CD1c-positive myeloid dendritic cell (primary cell): ENCODE data around the gene CASTOR1.

Experiments used
- DNase-seq: peaks from one replicate; pipeline ENCODE4 v3.0.0-alpha.2; 2016; ENCODE audit errors: extremely low spot score

The CASTOR1 gene

GRCh38 chr22:30284666-30285065 is 4.6 kb downstream of the CASTOR1 start:
- DNase-seq: peak; percentile 62

GRCh38 chr22:30284172-30284571 is 5.1 kb downstream of the CASTOR1 start:
- DNase-seq: no peak

DNA sequence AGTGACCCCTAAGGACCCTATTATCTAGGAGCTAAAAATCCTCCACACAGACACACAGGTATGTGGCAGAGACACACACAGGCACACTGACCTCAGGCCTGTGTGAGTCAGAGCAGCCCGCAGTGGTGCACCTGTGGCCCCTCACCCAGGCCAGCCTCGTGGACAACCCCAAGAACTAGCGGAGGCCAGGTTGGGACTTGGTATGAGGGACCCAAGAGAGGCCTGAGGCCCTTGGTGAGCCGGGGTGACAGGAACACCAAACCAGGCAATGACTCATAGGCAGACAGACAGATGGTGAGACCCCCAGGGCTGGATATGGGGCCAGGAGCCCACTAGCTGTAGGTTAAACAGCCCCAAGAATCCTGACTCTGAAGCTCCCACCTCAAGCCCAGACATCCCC is 6.0 kb downstream of the CASTOR1 start:
- no peak for DNase-seq

- peak; percentile 82 for DNase-seq
Observed at GRCh38 chr22:30282616-30283046, 6.7 kb downstream of the CASTOR1 start.

DNA sequence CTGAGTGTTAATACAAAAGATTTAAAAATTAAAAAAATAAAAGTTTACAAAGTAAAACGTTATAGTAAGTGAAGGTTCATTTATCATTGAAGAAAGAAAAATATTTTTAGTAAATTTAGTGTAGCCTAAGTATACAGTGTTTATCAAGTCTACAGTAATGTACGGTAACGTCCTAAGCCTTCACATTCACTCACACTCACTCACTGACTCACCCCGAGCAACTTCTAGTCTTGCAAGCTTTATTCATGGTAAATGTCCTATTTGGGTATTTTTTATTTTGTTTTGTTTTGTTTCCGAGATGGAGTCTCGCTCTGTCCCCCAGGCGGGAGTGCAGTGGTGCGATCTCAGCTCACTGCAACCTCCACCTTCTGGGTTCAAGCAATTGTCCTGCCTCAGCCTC is 8.8 kb downstream of the CASTOR1 start:
- no peak for DNase-seq

- no peak for DNase-seq
Observed at GRCh38 chr22:30279932-30280331, 9.4 kb downstream of the CASTOR1 start.

DNA sequence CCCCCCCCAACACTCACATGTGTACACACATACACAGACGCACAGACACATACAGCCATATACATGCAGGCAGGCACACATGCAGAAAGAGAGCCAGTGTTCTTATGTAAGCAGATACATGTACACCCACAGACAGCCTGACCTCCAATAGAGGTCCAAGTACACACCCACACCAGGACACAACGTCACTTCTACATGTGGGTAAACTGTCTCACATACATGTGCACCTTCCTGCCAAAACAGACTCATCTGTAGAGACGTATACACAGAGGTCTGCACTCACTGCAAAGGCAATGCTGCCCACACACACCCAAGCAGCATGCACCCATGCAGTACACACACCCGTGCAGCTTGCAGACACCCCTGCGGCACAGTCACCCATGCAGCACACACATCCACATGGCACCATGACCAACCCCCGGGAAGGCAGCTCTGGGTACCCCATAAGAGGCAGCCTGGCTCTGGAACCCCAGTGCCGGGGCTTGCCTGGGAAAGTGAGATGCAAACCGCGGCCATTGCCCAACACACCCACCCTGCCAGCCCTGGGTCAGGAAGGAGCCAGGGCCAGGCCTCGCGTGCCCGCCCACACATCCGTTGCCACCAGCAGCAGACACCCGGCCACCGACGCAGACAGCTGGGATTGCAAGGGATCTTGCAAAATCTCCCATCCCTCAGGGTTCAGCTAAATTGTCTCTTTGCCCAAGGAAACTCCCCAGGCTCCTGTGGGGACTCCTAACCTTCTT is 10.1 kb downstream of the CASTOR1 start:
- peak; percentile 95 for DNase-seq

- peak; percentile 64 for DNase-seq
Observed at GRCh38 chr22:30277547-30278344, 11.6 kb downstream of the CASTOR1 start.

- DNase-seq: no peak
Observed at GRCh38 chr22:30276039-30276438, 13.3 kb downstream of the CASTOR1 start.

DNA sequence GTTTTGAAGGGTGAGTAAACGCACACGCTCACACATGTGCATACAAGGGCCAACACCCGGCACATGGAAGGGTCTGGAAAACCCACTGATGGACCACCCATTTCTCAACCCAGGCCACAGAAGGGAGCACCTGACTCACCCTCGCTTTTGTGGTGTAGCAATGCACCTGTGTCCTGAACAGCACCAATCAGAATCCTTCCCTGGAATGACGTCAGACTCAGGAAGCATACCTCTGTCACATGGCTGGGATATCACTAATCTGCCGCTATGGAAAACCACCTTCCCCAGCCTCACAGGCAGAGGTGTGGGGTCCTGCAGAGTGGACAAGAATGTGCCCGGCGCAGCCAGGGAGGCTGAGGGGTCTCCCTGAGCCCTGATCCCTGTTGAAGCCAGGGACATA is 13.7 kb downstream of the CASTOR1 start:
- DNase-seq: no peak

GRCh38 chr22:30274437-30274812 is 14.9 kb downstream of the CASTOR1 start:
- no peak for DNase-seq

DNA sequence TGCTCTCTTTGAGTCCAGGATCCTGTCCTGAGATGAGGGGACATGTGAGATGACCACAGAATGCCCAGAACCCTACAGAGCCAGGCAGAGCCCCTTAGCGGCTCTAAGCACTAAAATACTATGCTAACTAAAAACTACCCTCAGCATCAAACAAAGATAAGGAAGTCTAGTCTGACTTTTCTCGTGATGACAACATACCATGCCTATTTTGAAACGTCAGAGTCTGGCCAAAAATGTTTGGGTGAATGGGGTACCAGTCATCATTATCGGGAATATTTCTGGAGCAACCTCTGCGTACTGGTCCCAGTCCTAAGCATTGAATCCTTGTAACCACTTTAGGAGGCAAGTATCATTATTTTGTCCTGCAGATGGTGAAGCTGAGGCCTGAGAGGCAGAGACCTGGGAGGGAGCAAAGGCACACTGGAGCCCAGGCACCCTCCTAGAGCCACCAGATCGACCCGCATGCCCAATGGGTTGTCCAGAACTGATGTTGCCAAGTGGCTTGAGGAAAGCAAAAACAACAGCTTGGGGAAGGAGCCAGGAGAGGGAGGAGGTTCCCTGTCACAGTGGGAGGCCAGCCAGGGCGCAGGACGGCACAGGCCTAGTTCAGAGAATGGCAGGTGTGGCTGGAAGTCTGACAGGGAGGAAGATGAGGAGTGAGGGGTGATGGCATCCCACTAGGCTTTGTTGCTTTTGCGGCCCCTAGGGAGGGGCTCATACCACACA is 15.4 kb downstream of the CASTOR1 start:
- DNase-seq: peak; percentile 47

GRCh38 chr22:30272781-30273601 is 16.3 kb downstream of the CASTOR1 start:
- no peak for DNase-seq

- peak; percentile 98 for DNase-seq
Observed at GRCh38 chr22:30270832-30271231, 18.5 kb downstream of the CASTOR1 start.

GRCh38 chr22:30268331-30268730 is 21.0 kb downstream of the CASTOR1 start:
- DNase-seq: peak; percentile 91

- peak; percentile 84 for DNase-seq
Observed at GRCh38 chr22:30267382-30268302, 21.7 kb downstream of the CASTOR1 start.

DNA sequence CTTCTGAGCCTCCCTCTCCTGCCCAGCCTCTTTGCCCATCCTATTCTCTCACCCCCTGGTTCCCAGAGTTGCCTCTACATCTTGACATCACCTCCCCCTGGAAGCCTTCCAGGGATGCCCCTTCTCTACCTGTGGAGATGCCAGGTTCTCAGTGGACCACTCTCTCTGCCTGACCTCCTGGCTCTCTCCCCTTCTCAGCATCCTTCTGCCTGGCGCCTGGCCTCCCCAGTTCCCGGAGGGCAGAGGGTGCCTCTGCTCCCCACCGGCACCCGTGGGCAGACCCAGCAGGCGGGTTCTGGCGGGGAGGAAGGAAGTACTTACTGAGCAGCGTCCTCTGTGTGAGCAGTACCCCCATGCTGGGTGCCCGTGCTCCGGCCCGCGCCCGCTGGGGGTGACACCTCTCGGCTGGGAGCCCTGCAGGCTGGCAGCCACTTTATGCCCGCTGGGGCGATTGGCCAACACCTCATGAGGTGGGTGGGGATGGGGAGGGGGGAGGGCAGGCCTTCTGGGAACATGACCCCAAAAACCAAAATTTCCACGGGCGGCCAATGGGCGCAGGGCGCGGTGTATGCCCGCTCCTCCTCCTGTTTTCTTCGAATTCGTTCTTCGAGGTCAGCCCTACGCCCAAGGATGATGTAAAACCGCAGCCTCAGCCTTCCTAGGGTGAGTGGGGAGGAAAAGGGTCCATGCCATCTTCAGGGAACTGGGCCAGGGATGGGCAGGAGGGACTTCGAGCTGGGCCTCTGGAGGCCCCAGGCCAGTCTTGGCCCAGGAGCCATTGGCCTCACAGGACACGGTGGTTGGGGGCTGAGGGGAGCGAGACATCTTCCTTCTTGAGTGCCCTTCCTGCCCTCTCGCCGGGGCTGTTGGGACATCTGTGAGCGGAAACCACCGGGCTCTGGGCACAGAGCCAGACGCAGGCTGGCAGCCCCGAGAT is 22.6 kb downstream of the CASTOR1 start, which contains the start of gene OSM:
OSM (minus strand) TSS at position 407 of the 937 bp plus-strand sequence; CDS start at position 355, 52 bp downstream.
- peak; percentile 90 for DNase-seq

DNA sequence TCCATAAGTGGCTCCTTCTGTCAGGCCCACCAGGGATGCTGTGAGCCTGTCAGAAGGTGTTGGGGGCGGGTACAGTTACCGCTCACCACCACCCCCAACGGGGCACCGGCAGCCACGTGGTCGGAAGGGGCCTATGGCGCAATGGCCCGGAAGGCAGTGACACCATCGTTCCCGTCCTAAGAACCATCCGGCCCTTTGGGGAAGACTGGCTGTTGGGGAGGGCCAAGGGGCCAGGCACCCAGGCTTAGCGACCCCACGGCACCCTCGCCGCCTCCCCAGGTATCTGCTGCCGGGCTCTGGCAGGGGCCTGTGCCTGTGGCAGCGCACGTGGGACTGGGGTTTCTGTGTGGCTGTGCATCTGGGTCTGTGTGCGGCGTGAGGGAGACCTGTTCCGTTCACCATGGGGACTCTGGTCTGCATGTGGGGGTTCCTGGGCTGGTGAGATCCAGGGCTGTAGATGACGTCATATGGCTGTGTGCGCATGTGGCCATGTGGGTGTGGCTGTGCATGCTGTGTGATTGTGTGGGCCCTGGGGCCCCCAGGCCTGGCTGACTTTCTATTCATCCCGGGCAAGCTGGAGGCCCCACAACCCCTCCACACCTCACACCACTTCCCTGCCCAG is 23.4 kb downstream of the CASTOR1 start:
- peak; percentile 79 for DNase-seq
